GM12864 (cell line): Measurements from ENCODE around the gene UGT1A1.

Experiments used
- DNase-seq: peaks from one replicate; pipeline ENCODE4 v3.0.0-alpha.2; 2011; ENCODE audit warnings: low read depth
- H3K4me3 ChIP-seq: 2 replicates; pipeline ENCODE4 v1.5.1; 2011; ENCODE audit warnings: mild to moderate bottlenecking, low read depth, low read length, control low read depth
- CTCF ChIP-seq: IDR thresholded peaks from 2 replicates; pipeline ENCODE4 v1.5.1; 2011; ENCODE audit warnings: low read depth, mild to moderate bottlenecking, moderate library complexity, low read length, control low read depth, inconsistent platforms; ENCODE audit errors: missing control alignments

UGT1A1 gene

GRCh38 chr2:233796254-233796653 is 36.2 kb downstream of the UGT1A1 start:
- DNase-seq, result no peak
- no peak overlapping the region for H3K4me3 ChIP-seq
- TF ChIP-seq CTCF, result no peak

GRCh38 chr2:233798335-233799086 is 38.4 kb downstream of the UGT1A1 start:
- no peak for DNase-seq
- no peak overlapping the region for H3K4me3 ChIP-seq
- TF ChIP-seq CTCF, result no peak

- TF ChIP-seq CTCF, result no peak
- no peak for DNase-seq
- no peak overlapping the region for H3K4me3 ChIP-seq
Observed at GRCh38 chr2:233799087-233799665, 39.1 kb downstream of the UGT1A1 start.

- TF ChIP-seq CTCF, result no peak
- no peak for DNase-seq
- no peak overlapping the region for H3K4me3 ChIP-seq
Observed at GRCh38 chr2:233799716-233800115, 39.6 kb downstream of the UGT1A1 start.

- no peak overlapping the region for H3K4me3 ChIP-seq
- TF ChIP-seq CTCF, result no peak
- no peak for DNase-seq
Observed at GRCh38 chr2:233800208-233800607, 40.1 kb downstream of the UGT1A1 start.

GRCh38 chr2:233801357-233802131 is 41.5 kb downstream of the UGT1A1 start:
- no peak overlapping the region for H3K4me3 ChIP-seq
- DNase-seq, result no peak
- no peak for TF ChIP-seq CTCF
